GM10266 (cell line): ENCODE measurements around the gene PEA15.

Source experiments
- DNase-seq: peaks from one replicate; pipeline ENCODE4 v3.0.0; 2012; ENCODE audit errors: extremely low spot score
- TF ChIP-seq, protein P1 (sequence below): IDR thresholded peaks from 2 replicates; pipeline ENCODE4 v1.5.1; 2012; ENCODE audit warnings: mild to moderate bottlenecking, low read depth; ENCODE audit not compliant: control insufficient read depth, insufficient read depth; ENCODE audit errors: missing control alignments

Gene PEA15

DNA sequence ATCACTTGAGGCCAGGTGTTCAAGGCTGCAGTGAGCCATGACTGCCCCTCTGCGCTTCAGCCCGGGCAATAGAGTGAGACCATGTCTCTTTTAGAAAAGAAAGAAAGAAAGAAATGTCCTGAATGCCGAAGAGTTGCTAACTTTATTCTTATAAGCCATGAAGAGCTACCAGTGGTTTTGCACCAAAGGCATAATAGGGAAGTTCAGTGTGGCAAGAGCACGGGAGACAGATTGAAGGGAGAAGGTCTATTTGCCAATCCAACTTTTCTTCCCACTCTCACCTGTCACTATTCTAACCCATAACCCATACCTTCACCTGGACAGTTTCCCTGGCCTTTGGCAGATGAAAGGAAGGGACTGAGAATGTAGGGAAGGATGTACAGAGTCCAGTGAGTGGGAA lies 4.4 kb upstream of the PEA15 start:
- TF ChIP-seq, protein P1, sequence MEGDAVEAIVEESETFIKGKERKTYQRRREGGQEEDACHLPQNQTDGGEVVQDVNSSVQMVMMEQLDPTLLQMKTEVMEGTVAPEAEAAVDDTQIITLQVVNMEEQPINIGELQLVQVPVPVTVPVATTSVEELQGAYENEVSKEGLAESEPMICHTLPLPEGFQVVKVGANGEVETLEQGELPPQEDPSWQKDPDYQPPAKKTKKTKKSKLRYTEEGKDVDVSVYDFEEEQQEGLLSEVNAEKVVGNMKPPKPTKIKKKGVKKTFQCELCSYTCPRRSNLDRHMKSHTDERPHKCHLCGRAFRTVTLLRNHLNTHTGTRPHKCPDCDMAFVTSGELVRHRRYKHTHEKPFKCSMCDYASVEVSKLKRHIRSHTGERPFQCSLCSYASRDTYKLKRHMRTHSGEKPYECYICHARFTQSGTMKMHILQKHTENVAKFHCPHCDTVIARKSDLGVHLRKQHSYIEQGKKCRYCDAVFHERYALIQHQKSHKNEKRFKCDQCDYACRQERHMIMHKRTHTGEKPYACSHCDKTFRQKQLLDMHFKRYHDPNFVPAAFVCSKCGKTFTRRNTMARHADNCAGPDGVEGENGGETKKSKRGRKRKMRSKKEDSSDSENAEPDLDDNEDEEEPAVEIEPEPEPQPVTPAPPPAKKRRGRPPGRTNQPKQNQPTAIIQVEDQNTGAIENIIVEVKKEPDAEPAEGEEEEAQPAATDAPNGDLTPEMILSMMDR: no peak
- no peak for DNase-seq

DNA sequence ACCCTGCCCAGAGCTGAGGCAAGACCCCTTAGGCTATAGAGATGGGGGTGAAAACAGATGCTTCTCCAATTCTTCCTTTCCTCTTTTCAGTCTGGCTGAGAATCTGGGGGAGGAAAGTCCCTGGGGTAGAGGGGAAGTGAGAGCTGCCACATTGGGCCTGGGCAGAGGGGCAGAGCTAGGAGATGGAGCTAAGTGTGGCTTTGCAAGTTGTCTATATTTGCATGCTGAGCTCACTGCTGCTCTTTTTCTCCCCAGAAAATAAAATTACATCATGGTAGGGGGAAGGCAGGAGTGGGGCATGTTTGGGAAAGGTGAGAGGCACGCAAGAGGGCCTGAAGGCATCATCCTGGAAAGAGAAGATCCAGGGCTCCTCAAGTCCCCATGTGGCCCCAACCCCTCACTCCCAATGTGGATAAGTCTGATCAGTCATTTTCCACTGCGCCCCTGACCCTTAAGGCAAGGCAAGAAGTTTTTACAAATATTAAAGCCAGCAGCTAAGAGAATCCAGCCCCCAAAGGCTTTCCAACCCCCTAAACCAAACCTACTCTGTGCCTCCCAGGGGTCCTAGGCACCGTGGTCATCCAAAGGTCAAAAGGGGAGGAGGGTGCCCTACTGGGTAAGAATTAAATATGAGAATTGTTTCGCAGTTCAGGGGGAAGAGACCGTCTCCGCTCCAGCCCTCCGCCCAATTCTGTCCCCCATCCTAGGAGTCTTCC lies 500 bp upstream of the PEA15 start:
- peak; percentile 78 for DNase-seq
- TF ChIP-seq, protein P1: no peak

DNA sequence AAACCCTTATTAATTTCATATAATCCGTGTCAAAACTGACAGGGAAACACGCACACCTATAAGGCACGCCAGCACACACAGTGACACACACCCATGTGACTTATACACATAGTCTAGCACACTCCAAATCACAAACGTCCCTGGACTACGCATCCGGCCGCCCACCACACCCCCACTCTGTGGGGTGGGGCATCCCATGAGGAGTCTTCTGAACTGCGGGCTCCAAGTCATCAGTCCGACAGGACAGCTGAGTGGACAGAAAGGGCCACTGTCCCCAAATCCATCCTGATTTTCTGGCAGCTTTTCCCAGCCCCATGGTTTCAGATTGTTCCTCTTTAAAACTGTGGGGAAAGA lies 829 bp downstream of the PEA15 start:
- TF ChIP-seq, protein P1: no peak
- DNase-seq: peak; percentile 62

DNA sequence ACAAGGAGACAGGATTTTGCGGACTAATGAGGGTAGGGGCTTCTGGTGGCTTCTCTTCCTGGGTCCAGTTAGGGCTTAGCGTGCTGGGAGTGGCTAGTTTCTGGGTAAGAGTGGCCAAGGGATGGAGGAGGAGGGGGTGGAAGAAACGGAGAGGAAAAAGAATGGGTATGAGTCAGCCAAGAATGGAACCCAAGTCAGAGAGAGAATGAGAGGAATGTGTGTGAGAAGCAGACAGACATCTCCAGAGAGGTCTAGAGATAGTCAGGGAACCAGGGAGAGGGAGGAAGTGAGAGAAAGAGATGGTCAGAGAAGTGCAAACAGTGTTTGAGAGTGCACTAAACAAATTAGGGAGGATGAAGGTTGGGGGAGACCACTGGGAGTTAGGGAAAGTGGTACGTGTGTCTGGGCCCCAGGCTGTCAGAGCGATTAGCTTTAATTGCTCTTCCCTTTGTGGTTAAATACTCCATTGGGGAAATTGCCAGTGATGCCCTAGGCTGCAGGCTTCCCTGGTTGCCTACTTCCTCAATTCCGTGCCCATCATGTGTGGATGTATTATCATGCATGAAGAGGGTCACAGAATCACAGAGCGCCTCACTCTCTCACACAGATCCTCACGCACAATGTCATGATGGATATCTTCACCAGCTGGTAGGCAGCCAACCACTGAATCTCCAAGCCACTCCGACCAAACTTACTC lies 1.4 kb downstream of the PEA15 start:
- TF ChIP-seq, protein P1: no peak
- DNase-seq: peak; percentile 35

DNA sequence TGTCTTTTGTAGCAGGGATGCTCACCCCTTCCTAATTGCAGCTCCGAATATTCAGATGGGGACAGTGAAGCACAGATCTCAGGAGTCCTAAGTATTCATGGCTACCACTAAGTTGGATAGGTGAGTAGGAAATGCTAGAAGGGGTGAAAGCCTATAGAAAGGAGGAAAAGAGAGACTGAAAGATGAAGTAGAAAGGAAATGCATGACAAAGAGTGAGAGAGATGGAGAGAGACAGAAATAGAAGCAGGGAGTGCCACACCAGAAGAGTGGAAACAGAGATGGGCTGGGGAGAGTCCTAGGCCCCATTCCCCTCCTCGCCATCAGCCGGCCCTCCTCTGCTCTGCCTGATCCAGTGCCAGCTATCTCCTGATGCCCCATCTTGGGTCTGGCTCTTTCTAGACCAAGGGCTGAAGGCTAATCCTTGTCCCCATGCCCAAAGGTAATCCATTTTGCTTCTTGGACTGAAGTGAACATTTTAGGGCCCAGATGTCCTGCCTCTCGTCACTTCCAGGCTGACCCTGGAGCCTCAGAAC lies 2.0 kb downstream of the PEA15 start:
- DNase-seq: no peak
- TF ChIP-seq, protein P1: no peak

DNA sequence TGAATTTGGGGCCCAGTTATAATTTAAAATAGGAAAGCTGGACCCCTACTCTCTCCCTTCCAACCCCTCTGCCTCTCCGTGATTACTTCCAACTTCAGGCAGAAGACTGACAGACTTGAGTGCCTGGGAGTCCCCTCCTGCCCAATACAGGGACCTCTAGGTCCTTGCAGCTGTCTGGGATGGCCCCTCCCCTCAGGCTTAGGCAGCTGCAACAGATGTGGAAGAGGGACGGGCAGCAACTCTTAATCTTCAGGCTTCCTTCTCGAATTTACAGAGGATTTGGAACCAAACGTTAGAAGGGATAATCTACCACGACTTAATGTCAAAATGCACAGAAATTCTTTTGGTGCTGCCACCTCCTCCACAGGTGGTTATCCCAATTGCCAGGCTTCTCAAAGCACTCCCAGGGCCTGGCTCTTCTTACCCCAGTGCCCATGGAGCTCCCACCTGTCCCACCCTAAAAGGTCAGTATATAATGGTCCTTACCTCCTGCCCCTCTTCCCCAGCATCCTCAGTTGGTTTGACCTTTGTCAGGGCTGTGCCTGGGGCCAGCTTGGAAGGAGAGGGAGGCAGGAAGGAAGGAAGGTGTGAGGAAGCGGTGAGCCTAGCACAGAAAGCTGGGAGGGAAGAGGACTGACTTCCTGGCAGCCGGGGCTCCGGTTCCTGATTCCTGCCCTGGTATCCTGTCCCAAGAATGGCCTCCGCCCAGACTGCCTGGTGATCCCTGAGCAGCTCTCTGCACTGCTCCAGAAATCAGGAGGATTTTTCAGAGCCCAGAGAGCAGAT lies 2.8 kb downstream of the PEA15 start:
- no peak for DNase-seq
- TF ChIP-seq, protein P1: no peak
